GM19025 (cell line): ENCODE results near the gene DLX1.
"Not testable (repeated sequence)": the region's sequence is repeated elsewhere in the genome, so short reads cannot be mapped to it uniquely, and the experiment has no call there.

Experiments used
- ATAC-seq: cut with Tn5 transposase; IDR thresholded peaks from one replicate; pipeline ENCODE4 v1.9.1; 2021; ENCODE audit warnings: mild to moderate bottlenecking, low read depth, moderate library complexity; ENCODE audit not compliant: unreplicated experiment

The DLX1 gene

DNA sequence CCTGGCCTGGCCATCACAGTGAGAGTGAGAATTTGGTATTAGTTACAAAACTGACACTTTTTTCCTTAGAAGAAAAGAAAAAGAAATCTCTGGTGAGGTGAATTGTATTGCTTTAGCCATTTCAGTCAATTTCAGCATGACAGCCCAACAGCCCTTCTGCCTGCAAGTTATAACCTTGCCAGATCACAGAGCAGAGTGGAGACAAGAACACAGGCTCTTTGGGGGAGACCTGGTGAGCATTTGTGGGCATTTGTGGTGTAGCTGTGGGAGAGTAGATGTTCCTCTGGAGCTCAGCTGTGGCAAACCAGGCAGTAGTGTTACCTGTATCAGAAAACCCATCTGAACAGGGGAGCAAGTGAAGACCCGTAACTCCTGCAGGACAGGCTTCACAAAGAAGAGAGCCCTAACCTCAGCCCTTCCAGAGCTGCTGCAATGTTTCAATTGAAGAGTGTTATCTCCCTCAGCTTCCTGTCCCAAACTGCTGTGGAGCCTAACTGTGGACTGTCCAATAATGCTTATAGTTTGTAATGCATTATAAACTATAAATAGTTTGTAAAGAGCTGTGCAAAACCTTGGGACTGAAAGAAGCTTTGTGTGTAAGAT lies 22.8 kb upstream of the DLX1 start:
- ATAC-seq: no peak

DNA sequence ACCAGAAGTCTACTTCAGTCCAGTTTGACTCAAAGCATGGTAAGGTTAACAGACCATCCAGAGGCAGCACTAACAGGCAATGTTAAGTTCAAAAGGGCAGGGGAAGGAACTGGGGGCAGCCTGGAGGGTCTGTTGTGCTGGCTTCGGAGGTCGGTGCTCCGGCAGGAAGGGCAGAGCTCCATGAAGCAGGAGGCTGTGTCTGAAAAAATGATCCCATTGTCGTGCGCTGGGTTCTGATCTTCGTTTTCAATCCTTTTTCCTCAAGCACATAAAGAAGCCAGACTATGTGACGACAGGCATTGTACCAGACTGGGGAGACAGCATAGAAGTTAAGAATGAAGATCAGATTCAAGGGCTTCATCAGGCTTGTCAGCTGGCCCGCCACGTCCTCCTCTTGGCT lies 21.9 kb upstream of the DLX1 start:
- ATAC-seq: no peak

DNA sequence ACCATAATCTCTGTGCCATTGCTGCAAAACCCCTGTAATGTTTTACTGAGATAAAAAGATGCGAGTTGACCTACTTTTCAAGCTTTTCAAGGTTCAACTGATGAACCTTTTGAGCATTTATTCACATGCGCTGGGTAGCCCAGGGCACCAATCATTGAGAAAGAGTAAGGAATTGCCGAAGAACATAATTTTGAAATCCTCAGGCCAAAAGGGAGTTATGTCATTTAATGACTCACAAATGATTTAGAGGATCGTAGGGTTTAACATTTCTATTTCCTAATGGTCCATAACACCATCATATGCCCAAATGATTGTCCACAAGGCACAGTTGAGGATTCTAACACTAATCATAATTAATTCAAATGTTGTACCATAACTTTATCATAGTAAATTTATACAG lies 20.2 kb upstream of the DLX1 start:
- no peak for ATAC-seq

DNA sequence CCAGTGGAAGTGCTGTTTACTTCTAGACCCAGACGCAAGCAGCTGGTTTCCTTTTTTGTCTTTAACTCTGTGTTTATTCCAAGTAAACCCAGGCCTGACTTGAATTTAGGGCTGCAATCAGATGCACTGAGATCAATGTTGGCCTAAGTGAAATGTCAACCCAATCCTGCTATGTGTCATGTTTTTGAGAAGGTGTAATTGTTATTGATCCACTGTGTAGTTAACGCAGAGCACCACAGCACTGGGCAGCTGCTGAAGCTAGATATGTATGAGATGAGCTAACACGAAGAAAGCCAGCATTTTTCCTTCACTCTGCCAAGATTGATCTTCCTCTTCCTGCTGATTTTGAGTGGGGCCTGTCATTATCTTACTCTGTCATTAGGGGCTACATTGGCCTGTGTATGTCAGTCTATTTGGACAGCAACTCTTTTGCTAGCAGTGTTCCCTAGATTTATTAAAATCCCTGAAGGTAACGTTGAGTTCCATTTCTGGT lies 18.9 kb upstream of the DLX1 start:
- no peak for ATAC-seq

DNA sequence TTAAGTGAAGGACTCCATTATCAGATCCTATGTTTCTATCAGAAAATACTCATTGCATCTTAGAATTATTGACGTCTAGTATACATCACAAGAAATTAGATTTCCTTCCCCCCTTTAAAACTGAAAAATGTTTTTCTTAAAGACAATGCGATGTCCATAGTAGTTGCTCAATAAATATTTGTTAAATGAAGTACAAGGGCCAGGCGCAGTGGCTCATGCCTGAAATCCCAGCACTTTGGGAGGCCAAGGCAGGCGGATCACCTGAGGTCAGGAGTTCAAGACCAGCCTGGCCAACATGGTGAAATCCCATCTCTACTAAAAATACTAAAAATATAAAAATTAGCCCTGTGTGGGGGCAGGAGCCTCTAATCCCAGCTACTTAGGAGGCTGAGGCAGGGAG lies 17.4 kb upstream of the DLX1 start:
- not testable (repeated sequence) for ATAC-seq

DNA sequence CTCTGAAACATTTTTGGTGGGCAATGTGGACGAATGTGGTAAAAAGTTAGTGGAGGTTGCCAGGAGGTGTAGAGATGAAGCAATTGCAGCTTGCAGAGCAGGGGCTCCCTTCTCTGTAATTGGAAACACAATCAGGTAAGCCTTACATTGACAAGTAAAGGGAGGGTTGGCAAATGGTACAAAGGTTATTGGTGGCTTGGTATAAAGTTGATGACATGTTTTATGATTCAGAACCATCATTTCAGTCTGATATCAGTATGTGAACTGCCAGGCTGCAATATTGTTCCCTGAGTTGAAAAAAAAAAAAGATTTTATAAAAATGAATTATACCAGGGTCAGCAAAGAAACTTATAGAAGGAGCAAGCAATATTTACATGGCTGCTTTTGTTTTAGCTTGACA lies 14.4 kb upstream of the DLX1 start:
- no peak for ATAC-seq

DNA sequence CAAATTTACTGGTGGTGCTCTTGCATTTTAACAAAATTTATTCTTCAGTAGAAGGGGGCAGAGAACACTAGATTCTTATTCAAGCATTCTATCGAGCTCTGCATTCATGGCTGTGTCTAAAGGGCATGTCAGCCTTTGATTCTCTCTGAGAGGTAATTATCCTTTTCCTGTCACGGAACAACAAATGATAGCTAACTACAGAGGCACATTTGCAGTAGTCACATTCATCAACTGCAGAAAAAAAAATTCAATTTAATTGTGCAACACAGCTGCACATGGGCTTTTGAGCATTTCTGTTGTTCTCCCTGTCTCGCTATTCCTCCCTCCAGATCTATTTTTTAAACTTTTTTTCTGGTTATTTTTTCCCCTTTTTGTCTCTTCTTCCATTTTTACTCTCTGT lies 13.0 kb upstream of the DLX1 start:
- ATAC-seq: no peak

DNA sequence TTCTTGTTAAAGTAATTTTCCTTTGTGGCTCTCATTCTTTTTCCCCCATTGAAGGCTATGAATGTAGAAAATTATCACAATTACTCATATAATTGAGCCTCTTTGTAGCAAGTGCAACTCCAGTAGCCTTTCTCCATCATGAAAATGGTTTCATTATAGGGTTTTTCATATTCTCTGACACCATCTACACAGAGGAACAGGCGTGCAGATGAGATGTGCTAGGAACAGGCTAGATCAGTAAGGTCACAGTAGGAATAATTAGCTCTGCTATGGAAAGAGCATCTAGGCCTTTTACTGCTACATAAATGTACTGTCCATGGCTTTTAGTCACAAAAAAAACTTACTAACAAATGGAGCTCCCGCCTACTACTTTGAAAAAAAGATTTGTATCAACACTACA lies 12.6 kb upstream of the DLX1 start:
- ATAC-seq: no peak

DNA sequence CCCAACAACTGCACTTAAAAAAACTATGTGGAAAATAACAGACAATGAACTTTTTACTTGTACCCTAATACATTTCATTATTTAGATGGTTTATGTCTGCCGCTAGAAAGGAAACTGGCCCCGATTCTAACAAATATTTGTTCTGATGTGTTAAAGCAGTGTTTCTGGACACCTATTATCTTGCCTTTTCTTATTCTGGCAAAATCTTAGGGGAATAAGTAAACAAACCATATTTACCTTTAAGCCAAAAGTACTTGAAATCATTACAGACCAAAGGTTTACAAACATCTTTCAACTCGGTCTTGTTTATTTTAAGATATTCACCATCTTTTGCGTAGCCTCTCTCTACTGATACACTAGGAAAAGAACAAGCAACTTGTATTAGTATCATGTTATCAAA lies 11.8 kb upstream of the DLX1 start:
- ATAC-seq: no peak

DNA sequence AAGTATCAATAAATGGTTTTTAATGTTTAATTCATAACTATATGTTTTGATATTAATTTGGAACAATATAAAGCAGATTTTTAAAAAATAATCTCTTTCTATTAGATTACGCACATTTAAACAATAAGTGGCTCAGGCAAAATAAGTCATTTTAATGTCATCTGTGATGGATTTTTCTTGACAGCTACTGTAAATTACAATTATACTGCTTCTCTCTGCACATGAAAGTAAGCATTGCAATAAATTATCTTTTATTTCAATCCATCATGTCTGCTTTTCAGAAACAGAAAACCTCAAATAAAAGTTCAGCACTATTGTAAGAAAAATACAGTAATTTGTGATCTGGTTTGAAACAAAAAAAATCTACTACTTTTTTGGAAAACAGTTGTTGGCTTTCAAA lies 11.1 kb upstream of the DLX1 start:
- ATAC-seq: no peak

DNA sequence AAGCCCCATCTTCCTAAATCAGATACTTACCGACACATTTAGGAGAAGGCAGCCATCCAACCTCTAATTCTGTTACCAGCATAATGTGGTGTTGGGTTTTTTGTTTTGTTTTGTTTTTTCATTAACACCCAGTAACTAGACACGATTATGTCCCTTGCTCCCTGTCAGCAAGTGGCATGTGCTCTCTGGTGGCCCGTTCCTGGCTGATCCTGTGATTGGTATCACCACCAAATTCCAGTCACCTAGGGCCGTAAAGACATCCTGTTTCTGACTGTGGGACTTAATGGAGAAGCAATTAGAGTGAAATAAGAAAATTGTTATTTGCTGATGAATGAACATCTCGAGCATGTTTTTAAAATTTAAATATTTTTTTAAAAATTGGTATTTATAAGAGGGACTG lies 5.9 kb upstream of the DLX1 start:
- ATAC-seq: no peak

DNA sequence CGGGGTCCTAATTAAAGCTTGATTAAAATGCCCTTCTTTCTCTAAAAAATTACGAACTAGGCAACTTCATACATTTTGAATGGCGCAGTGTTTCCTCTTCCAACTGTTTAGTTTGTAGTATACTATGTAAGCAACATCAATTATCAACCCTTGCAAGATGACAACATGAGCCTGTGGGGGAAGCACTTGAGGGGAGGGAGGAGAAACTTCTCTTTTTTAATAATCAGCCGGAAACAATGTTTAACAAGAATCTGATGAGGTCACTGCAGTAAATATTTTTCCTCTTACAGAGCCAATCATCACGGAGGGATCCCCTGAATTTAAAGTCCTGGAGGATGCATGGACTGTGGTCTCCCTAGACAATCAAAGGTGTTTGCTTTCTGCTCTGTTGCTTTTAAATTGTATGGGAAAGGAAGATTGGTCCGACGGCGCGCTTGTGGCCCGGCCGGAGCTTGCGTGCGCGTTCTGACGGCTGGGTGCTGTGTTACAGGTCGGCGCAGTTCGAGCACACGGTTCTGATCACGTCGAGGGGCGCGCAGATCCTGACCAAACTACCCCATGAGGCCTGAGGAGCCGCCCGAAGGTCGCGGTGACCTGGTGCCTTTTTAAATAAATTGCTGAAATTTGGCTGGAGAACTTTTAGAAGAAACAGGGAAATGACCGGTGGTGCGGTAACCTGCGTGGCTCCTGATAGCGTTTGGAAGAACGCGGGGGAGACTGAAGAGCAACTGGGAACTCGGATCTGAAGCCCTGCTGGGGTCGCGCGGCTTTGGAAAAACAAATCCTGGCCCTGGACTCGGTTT lies 5.3 kb upstream of the DLX1 start:
- ATAC-seq: no peak

DNA sequence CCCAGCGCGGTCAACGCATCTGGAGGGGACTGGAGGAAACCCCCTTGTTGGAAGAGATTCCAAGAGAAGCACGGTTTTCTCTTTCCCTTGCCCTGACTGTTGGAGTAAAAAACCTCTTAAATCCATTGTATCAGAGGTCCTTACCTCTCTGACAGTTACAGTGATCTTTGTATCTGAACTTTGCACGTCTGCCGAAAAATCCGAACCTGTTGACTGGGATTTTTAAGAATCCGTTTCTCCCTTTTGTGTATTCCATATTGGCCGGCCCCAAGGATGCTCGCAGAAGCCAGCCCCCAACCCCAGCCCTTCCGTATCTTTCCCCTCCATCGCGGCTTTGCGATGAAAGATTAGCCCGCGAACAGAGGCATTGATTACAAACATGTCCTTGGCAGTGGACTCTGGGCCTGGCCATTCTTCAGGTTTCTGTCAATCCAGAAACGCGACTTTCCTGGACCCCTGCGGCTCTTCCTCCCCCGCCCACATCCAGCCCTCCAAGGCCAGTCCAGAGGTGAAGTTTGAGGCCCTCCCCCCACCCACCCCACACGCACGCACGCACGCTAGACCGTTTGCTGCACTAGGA lies 4.6 kb upstream of the DLX1 start:
- ATAC-seq: no peak

DNA sequence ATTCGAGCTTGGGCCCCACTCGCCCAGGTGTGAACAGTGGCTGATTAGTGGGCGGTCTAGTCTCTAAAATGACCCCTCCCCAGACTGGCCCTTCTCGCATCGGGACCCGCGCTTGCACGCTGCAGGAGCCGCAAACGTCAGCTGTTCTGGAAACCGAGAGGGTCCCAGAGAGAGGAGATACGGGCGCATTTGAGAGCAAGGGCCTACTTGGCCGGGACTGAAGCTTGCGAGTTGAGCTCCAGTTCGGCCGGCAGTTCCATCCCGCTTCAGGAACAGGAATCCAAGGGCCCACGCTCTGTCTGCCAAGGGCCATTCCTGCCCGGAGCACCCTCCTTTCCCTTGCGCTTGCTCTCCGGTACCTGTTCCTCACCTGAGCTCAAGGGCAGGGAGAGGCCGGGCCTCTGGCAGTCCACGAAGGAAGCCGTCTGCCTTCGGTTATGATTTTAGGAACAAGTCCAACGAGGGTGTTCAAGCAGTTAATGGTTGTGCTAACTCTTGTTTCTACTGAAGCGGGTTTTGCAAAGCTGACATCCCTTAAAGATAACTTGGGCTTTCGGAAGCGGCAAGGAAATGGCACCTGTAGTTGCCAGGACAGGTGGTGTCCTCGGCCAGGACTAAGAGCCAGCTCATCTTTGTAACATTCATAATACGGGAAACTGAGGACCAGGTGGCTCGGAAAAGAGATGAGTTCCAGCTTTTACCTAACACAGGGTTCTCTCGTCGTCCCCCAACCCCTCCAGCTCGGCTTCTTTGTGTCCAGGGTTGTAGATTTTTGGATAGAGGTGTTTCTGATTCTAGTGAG lies 3.9 kb upstream of the DLX1 start:
- no peak for ATAC-seq

DNA sequence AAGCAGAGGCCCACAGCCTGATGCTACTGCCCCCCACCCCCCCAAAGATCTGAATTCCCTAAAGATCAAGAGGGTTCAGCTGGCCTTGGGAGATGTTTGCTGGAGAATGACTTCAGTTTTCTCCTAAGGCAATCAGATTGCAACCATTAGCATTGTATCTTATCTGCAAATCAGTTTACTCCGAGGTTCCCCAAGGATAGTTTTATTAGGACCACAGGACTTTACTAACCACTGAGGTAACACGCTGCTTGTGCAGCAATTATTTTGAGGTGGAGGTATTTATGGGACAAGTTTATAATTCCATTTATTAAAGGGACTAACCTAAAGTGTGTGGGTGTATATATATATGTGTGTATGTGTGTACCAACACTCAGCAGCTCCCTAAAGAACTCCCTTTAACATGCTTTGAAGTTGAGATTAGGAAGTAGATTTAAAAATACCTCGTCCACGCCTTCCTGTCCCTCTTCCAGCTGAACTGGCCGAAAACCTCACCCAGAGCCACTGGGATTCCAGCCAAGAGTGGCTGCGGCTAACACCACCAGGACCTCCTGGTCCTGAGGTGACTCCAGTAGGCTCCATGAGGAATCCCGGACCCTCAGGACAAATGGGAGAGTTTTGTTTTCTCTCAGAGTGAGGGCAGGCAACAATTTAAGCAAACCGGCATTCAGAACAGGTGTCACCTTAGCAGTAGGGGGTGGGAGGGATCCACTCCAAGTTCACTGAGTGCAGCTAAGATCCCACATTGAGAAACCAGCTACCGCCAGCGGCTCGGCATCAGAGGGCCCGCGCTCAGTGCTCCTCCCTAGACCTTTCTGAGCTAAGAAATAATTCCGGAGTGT lies 3.0 kb upstream of the DLX1 start:
- ATAC-seq: no peak

DNA sequence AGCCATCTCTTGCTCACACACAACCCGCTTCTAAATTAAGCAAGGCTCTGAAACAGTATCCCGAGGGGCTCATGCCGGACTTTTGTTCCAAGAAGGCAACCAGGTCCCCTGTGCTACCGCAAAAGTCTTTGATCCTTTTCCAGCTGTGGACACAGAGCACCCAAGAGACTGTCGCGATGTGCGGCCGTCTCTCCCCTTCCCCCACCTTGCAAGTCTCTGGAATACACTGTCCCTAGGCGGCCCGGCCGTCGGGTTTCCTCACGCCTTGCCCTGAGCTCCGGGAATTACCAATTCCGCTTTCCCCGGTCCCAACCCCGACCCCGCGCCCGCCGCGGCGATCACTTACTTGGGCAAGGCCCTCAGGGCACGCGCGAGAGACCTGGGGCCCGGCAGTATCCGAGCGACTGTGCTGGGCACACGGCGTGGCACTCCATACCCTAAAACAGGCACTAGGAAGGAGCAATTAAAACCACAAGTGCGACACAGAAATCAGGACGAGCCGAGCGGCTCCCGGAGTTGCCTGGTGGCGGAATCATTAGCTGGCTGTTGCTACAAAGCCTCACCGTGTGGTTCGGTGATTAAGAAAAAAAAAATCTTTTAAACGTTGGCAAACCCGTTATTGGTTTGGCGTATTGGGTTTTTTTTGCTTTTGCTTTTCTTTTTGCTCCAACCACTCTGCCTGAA lies 2.2 kb upstream of the DLX1 start:
- no peak for ATAC-seq

DNA sequence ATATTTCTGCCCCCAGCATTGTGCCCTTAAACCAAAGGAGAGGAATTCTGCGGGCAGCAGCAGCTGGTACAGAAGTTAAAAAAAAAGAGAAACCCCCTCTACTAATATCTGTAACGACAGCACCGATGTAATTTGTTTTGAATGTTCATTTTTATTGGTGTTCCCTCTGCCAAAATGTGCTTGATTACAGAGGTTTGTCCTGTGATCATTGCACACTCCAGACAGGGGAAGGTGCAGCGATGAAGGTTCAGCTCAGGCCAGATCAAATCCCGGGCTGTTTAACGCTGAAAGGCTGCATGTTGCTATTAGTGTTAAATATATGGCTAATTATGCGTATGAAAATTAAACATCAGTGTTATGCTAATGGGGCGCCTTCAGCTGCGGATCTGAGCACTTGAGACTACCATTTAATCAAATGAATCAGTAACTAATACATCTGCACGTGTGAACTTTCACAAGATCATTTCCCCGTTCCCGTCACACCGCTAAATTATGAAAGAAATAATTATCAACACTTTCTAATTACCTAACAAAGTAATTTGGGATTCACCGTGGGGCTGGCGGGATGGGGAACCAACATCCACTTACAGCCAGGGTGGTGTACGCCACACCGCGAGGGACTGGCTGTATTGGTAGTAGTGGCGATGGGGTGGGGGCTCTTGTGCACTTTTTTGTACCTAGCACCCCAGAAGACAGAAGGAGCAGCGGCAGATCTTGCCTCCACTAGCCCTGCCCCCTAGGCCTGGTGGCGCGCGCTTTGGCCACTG lies 1.5 kb upstream of the DLX1 start:
- no peak for ATAC-seq

DNA sequence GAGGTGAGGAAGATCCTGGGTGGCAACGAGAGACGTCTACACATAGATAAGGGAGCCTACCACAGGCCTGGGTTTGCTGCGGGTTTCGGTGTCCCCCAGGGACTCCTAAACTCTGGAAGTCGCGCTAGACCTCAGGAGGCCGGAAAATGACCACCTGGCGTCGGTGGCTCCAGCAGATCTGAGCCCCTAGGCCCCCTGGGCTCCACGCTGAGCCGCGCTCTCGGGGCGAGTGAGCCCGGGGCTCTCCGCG lies 987 bp upstream of the DLX1 start:
- ATAC-seq: no peak
